NCI-H510A (cell line): Measurements from ENCODE around the gene JAKMIP1.

ENCODE experiments used
- DNase-seq: peaks from one replicate; lab custom pipeline; 2025; lab: John Stamatoyannopoulos, UW

JAKMIP1 gene

GRCh38 chr4:6065166-6065565 lies 135.2 kb downstream of the JAKMIP1 start:
- DNase-seq = no peak

- DNase-seq = no peak
Measured at GRCh38 chr4:6064383-6064782, 136.0 kb downstream of the JAKMIP1 start.

- DNase-seq = no peak
Measured at GRCh38 chr4:6063684-6064083, 136.7 kb downstream of the JAKMIP1 start.

DNA sequence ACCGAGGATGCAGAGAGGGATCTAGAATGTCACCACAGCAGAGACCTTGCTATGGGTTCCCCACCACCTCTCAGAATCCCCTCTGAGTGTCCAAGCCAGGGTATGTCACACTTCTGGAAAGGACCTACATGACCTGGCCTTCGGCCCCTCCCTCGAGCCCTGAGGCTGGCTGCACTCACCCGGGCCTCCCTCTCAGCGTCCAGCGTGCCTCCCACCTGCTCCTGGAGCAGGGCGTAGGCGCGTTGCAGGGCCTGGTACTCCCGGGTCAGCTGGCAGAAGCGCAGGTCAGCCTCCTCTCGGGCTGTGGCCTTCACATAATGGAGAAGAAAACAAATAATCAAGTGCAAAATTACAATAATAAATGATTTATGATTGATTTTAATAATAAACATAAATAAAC lies 138.2 kb downstream of the JAKMIP1 start:
- no peak for DNase-seq

- no peak for DNase-seq
Measured at GRCh38 chr4:6059375-6059805, 141.0 kb downstream of the JAKMIP1 start.

DNA sequence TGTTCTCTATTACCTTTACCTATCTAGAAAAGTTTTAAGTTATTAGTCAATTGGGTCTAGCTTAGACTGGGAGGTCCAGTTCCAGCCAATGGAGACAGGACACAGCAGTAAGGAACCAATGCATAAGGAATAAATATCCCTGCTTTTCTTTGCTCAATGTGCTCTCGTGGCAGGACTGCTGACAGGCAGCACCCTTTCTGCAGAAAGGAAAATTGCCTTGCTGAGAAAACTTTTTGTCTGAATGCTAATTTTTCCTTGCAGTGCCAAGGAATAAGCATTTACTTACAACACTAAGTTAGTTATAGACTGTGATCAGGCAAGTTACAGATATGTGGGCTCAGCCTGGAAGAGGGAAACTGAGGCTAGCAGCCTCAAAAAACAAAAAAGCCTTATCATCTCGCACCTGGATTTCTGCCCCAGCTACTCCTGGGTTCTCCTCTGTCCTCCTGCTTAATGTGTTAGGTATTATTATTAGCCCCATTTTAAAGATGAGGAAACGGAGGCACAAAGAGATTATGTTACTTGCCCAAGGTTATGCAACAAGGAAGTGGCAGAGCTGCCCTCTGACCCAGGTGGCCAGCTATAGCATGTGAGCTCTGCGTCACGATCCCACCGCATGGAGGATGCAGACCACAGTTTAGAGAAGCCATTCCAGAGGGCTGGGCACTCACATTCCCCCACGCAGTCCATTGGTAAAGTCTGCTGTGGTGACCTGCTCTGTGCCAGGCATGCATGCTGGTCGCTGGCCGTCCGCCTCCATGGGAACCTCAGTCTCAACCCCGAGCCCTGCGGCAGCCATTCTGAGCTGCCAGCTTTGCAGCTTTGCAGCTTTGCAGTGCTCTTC lies 141.6 kb downstream of the JAKMIP1 start:
- DNase-seq = no peak

GRCh38 chr4:6056976-6057766 lies 143.2 kb downstream of the JAKMIP1 start:
- no peak for DNase-seq

DNA sequence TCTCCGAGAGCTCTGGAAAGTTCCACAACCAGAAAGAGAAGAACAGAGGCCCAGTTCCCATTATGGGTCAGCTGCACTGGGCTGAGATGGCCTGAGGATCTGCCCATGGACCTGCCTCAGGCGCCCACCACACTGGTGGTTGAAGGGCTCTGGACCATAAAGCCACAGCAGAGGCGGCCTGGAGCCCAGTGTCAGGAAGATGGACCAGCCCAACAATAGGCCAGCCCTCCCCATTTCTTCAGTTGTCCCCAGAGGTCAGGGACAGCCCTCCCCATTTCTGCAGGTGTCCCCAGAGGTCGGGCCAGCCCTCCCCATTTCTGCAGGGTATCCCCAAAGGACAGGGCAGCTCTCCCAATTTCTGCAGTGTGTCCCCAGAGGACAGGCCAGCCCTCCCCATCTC lies 144.9 kb downstream of the JAKMIP1 start:
- DNase-seq = no peak

- no peak for DNase-seq
Measured at GRCh38 chr4:6055030-6055429, 145.3 kb downstream of the JAKMIP1 start.

GRCh38 chr4:6054162-6054922 lies 146.0 kb downstream of the JAKMIP1 start:
- DNase-seq = no peak

- DNase-seq = no peak
Measured at GRCh38 chr4:6052679-6053078, 147.7 kb downstream of the JAKMIP1 start.

- no peak for DNase-seq
Measured at GRCh38 chr4:6050551-6050950, 149.8 kb downstream of the JAKMIP1 start.

GRCh38 chr4:6049985-6050384 lies 150.4 kb downstream of the JAKMIP1 start:
- DNase-seq = no peak

GRCh38 chr4:6049278-6049677 lies 151.1 kb downstream of the JAKMIP1 start:
- DNase-seq = no peak

DNA sequence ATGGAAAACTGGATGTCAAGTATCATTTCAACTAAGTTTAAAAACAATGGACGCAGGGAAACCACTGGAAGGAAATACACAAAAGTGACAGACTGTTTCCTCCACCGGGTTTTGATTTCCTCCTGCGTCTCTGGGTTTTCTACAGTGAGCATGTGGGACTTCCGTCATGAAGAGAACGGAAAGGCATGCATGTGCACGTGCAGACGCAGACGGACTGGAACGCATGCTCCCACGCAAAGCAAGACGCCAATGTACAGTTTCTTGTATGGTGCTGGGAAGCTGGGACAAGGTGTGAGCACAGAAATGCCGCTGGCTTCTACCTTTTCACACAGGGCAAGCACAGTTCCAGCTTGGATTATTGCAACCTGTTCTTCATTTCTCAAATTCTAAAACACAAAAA lies 151.8 kb downstream of the JAKMIP1 start:
- no peak for DNase-seq

DNA sequence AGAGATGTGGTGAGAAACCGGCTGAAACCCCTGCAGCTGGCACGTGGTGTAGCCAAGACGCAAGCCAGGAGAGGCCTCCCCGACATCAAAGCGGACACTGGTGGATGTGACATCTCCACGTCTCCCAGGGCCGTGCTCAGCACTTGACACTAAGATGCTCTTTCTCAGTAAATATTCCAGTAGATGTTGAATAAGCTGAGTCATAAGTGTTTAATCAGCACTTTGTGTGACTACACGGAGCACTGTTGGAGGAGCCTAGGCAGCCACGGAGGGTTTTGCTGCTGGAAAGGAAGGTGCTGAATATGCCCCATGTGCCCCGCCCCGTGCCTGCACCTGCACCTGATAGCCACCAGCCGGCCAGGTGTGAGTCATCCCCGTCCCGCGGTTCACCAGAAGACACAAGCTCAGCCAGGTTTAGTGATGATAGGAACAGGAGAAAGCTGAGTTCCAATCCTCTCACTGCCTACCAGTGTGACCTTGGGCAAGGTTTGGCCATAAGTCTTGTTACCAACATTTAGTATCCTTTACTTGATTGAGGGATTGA lies 153.1 kb downstream of the JAKMIP1 start:
- DNase-seq = no peak

GRCh38 chr4:6046526-6047129 lies 153.7 kb downstream of the JAKMIP1 start:
- no peak for DNase-seq

DNA sequence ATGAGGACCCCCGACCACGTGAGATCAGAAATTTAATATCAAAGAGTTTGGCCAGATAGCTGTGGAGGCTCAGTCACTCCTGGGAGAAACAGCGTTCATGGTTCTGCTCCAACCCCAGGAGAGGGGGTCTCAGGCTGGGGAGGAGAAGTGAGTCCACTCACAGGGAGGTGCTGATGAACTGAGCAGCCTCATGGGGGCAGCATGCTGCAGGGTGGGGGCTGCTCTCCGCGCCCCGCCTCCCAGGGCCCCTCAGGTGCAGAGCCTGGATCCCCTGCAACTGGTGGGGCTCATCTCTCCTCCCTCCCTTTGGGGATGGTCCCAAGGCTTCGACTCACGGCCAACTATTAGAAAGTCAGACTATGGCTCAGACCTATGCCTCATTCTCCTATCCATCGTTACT lies 155.5 kb downstream of the JAKMIP1 start:
- DNase-seq = no peak

GRCh38 chr4:6044276-6044675 lies 156.1 kb downstream of the JAKMIP1 start:
- no peak for DNase-seq

DNA sequence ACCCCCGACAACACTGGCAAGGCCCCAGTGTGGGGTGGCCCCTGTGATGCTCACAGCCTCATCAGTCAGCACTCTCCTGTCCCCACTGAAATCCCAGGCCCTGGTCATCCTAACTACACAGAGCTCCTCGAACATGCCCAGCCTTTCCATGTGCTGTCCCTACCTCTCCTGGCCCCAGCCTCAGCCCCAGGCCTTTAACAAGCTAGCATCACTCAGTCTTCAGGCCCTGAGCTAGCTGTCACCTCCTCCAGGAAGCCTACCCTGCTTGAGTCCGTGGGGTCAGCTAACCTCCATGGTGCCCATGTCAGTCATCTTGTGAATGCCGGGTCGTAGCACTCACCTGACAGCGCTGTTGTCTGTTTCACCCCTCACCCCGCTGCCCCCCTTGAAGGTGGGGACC lies 156.5 kb downstream of the JAKMIP1 start:
- no peak for DNase-seq

GRCh38 chr4:6043188-6043587 lies 157.2 kb downstream of the JAKMIP1 start:
- DNase-seq = no peak
